ENCODE results near the gene PHLDB1.

PHLDB1 gene

GRCh38 chr11:118649941-118650340, 42.5 kb downstream of the PHLDB1 start:
- H3K9ac ChIP-seq (ENCODE audit: low read depth, low read length) = no peak overlapping the region
- H3K9me3 ChIP-seq (ENCODE audit: insufficient read depth, low read length, severe bottlenecking) = no peaks in the 10 kb centered on the region
- no peaks in the 10 kb centered on the region for H3K79me2 ChIP-seq (ENCODE audit: insufficient read depth, low read length)
- H2AFZ ChIP-seq (ENCODE audit: low read depth, low read length) = no peak overlapping the region
- no peaks in the 10 kb centered on the region for H3K36me3 ChIP-seq (ENCODE audit: insufficient read depth, low read length)
- H3K4me1 ChIP-seq (ENCODE audit: insufficient read depth, low read length) = peaks cover 18% of the 10 kb centered on the region
- ATAC-seq (ENCODE audit: insufficient read depth, low read depth) = no peak
- no peaks in the 10 kb centered on the region; the same call in 1 of the 2 replicates for H4K20me1 ChIP-seq (ENCODE audit: insufficient read depth, low read length)
- no peaks in the 10 kb centered on the region for H3K27me3 ChIP-seq (ENCODE audit: insufficient read depth, low read length, poor library complexity)
- no peak for DNase-seq
- H3K4me2 ChIP-seq (ENCODE audit: insufficient read depth, low read length) = no peak overlapping the region
- no peak overlapping the region for H3K27ac ChIP-seq (ENCODE audit: low read length)
- no peak overlapping the region for H3K4me3 ChIP-seq (ENCODE audit: low read depth in 1 of 2, low read length in 2 of 2)
- TF ChIP-seq CTCF (IDR thresholded peaks at IDR 0.05; ENCODE audit: borderline replicate concordance, extremely low read depth, low read length, poor library complexity, severe bottlenecking) (no peak), EZH2 (IDR thresholded peaks at IDR 0.05; ENCODE audit: borderline replicate concordance, low read depth, low read length, severe bottlenecking) (no peak)

- H3K27me3 ChIP-seq (ENCODE audit: insufficient read depth, low read length, poor library complexity) = no peaks in the 10 kb centered on the region
- H4K20me1 ChIP-seq (ENCODE audit: insufficient read depth, low read length) = no peaks in the 10 kb centered on the region; the same call in 1 of the 2 replicates
- DNase-seq (no peak), ATAC-seq (ENCODE audit: insufficient read depth, low read depth) (no peak)
- no peak overlapping the region for H3K9ac ChIP-seq (ENCODE audit: low read depth, low read length)
- no peaks in the 10 kb centered on the region for H3K36me3 ChIP-seq (ENCODE audit: insufficient read depth, low read length)
- TF ChIP-seq EZH2 (IDR thresholded peaks at IDR 0.05; ENCODE audit: borderline replicate concordance, low read depth, low read length, severe bottlenecking) = no peak
- TF ChIP-seq CTCF (IDR thresholded peaks at IDR 0.05; ENCODE audit: borderline replicate concordance, extremely low read depth, low read length, poor library complexity, severe bottlenecking) = no peak
- H3K4me1 ChIP-seq (ENCODE audit: insufficient read depth, low read length) = peaks cover 18% of the 10 kb centered on the region
- H2AFZ ChIP-seq (ENCODE audit: low read depth, low read length) = no peak overlapping the region
- H3K4me3 ChIP-seq (ENCODE audit: low read depth in 1 of 2, low read length in 2 of 2) = no peak overlapping the region
- H3K9me3 ChIP-seq (ENCODE audit: insufficient read depth, low read length, severe bottlenecking) = no peaks in the 10 kb centered on the region
- no peak overlapping the region for H3K27ac ChIP-seq (ENCODE audit: low read length)
- no peak overlapping the region for H3K4me2 ChIP-seq (ENCODE audit: insufficient read depth, low read length)
- no peaks in the 10 kb centered on the region for H3K79me2 ChIP-seq (ENCODE audit: insufficient read depth, low read length)
These were observed 43.0 kb downstream of the PHLDB1 start for GRCh38 chr11:118650366-118650765.

GRCh38 chr11:118651820-118652219, 44.4 kb downstream of the PHLDB1 start:
- Histone ChIP-seq H3K27ac (ENCODE audit: low read length) (no peak overlapping the region), H3K27me3 (ENCODE audit: insufficient read depth, low read length, poor library complexity) (no peaks in the 10 kb centered on the region), H3K4me1 (ENCODE audit: insufficient read depth, low read length) (peaks cover 18% of the 10 kb centered on the region), H3K4me3 (ENCODE audit: low read depth in 1 of 2, low read length in 2 of 2) (no peak overlapping the region), H3K36me3 (ENCODE audit: insufficient read depth, low read length) (no peaks in the 10 kb centered on the region), H3K4me2 (ENCODE audit: insufficient read depth, low read length) (no peak overlapping the region), H3K9ac (ENCODE audit: low read depth, low read length) (no peak overlapping the region), H3K79me2 (ENCODE audit: insufficient read depth, low read length) (no peaks in the 10 kb centered on the region), H2AFZ (ENCODE audit: low read depth, low read length) (no peak overlapping the region), H4K20me1 (ENCODE audit: insufficient read depth, low read length) (no peaks in the 10 kb centered on the region), H3K9me3 (ENCODE audit: insufficient read depth, low read length, severe bottlenecking) (no peaks in the 10 kb centered on the region)
- ATAC-seq (ENCODE audit: insufficient read depth, low read depth) = no peak
- TF ChIP-seq CTCF (IDR thresholded peaks at IDR 0.05; ENCODE audit: borderline replicate concordance, extremely low read depth, low read length, poor library complexity, severe bottlenecking) = no peak
- no peak for TF ChIP-seq EZH2 (IDR thresholded peaks at IDR 0.05; ENCODE audit: borderline replicate concordance, low read depth, low read length, severe bottlenecking)
- no peak for DNase-seq

All from DND-41 (cell line).